ACC112 (cell line): Measurements from ENCODE around the gene PRAMEF18.
"Not testable (repeated sequence)": the region's sequence is repeated elsewhere in the genome, so short reads cannot be mapped to it uniquely, and the experiment has no call there.

ENCODE experiments used
- H2AFZ ChIP-seq: fragments of 200-600 bp; sonication (generic); one replicate; pipeline ENCODE4 v1.6.0; 2017; ENCODE audit warnings: antibody characterized with exemption, low read length; ENCODE audit not compliant: unreplicated experiment
- H3K27ac ChIP-seq: fragments of 200-600 bp; sonication (generic); 2 replicates; pipeline ENCODE4 v1.5.1; 2014; ENCODE audit warnings: low read depth, mild to moderate bottlenecking, antibody characterized with exemption, low read length, moderate library complexity
- H3K27me3 ChIP-seq: fragments of 200-600 bp; sonication (generic); 2 replicates; pipeline ENCODE4 v1.6.1; 2014; ENCODE audit warnings: mild to moderate bottlenecking, antibody characterized with exemption, low read length, moderate library complexity, mixed read lengths; ENCODE audit not compliant: insufficient read depth
- H3K36me3 ChIP-seq: fragments of 200-600 bp; sonication (generic); 2 replicates; pipeline ENCODE4 v1.6.1; 2016; ENCODE audit warnings: mild to moderate bottlenecking, antibody characterized with exemption, low read length, moderate library complexity, mixed read lengths; ENCODE audit not compliant: insufficient read depth
- H3K4me1 ChIP-seq: fragments of 200-600 bp; sonication (generic); one replicate; pipeline ENCODE4 v1.6.1; 2016; ENCODE audit warnings: low read length, mixed read lengths; ENCODE audit not compliant: insufficient read depth, unreplicated experiment, control insufficient read depth
- H3K4me3 ChIP-seq: fragments of 200-600 bp; sonication (generic); 2 replicates; pipeline ENCODE4 v1.5.1; 2014; ENCODE audit warnings: mild to moderate bottlenecking, low read depth, low read length
- H3K79me2 ChIP-seq: fragments of 200-600 bp; sonication (generic); one replicate; pipeline ENCODE4 v1.6.0; 2016; ENCODE audit warnings: low read length; ENCODE audit not compliant: control insufficient read depth, unreplicated experiment, insufficient read depth

The PRAMEF18 gene, protein sequence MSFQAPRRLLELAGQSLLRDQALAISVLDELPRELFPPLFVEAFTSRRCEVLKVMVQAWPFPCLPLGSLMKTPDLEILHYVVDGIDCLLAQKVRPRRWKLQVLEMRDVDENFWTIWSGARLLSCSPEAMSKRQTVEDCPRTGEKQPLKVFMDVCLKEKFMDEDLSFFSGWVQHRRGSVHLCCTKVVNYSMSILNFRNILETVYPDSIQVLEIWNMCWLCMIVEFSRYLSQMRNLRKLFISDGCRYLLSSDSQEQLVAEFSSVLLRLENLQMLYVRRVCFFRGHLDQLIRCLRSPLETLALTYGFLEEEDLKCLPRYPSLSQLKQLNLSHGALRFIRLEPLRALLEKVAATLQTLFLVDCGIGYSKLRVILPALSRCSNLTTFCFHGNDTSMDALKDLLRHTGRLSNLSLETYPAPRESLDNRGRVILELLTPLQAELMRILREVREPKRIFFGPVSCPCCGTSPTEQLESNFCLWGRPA

DNA sequence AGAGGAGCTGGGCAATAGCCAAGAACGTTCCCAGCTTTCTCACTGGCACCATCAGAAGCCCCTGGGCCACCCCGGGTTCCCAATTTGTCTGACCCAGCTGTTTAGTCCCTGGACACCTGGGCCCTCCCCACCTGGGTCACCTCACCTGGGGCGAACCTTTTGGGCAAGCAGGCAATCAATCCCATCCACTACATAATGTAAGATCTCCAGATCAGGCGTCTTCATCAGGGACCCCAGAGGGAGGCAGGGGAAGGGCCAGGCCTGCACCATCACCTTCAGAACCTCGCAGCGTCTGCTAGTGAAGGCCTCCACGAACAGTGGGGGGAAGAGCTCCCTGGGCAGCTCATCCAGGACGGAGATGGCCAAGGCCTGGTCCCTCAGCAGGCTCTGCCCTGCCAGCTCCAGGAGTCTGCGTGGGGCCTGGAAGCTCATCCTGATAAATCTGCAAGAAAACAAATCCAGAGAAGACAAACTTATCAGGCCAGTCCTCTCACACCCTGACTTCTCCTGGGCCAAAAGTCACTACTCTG lies at the start of gene PRAMEF18:
TSS of gene PRAMEF18 (minus strand) at position 480 of the 530 bp plus-strand sequence. CDS start at position 432, 48 bp downstream.
- not testable (repeated sequence) for H3K36me3 ChIP-seq, H2AFZ ChIP-seq, H3K27ac ChIP-seq, H3K4me3 ChIP-seq, H3K79me2 ChIP-seq, H3K27me3 ChIP-seq, H3K4me1 ChIP-seq

DNA sequence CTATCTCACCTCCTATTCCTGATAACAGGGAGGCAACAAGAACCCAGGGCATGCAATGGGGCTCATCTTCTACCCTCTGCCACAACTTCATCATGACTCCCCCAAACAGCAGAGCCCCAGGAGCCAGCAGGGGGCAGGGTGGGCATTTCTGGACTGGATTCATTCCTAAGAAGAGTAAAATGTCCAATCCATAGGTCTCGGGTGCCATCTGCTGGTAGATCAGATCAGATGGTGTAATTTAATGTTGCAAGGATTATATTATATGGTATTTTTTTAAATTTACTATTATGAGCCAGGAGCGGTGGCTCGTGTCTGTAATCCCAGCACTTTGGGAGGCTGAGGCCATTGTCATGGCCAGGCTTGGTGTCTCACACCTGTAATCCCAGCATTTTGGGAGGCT lies 39.2 kb upstream of the PRAMEF18 start:
- H3K4me1 ChIP-seq, H3K27me3 ChIP-seq, H3K79me2 ChIP-seq, H3K36me3 ChIP-seq, H3K4me3 ChIP-seq, H3K27ac ChIP-seq, H2AFZ ChIP-seq: not testable (repeated sequence)

DNA sequence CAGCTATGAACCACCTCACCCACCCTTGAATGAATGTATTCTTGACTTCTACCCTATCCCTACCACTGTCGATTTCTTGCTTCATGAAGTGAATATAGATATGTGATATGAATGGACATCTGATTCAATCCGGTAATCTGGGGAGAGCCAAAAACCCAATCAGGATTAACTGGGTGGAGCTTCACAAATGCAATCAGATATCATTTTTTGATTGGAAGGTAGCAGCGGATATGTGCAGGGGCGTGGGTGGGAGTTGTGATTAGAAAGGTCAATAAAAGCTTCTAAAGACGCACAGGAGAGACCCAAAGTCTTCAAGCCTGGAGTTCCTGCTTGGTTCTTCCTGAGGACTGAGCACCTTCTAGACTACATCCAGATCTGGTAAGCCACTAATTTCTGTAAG lies 27.9 kb upstream of the PRAMEF18 start, which contains the start of gene PRAMEF5:
TSS of gene PRAMEF5 (plus strand) at position 301 of the 400 bp plus-strand sequence. CDS start 5,071 bp downstream, outside the sequence.
- not testable (repeated sequence) for H3K27ac ChIP-seq, H2AFZ ChIP-seq, H3K79me2 ChIP-seq, H3K36me3 ChIP-seq, H3K4me3 ChIP-seq, H3K27me3 ChIP-seq, H3K4me1 ChIP-seq

DNA sequence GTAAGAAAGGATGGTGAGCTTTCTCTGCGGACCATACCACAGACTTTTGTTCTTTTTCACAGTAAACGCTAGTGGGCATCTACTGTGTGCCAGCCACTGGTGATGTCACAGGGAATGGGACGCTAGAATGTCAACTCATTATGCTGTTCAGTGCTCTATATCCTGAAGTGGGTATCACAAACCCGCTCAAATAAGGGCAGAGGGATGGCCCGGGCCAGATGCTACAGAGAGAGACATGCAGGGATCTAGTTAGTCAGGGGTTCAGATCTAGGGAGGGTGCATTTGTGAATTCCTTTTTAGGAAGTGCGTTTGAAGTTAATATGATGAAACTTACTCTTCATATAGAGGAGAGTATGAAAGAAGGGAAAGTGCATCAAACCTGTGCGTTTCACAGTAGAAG lies 21.2 kb upstream of the PRAMEF18 start:
- not testable (repeated sequence) for H3K27ac ChIP-seq

DNA sequence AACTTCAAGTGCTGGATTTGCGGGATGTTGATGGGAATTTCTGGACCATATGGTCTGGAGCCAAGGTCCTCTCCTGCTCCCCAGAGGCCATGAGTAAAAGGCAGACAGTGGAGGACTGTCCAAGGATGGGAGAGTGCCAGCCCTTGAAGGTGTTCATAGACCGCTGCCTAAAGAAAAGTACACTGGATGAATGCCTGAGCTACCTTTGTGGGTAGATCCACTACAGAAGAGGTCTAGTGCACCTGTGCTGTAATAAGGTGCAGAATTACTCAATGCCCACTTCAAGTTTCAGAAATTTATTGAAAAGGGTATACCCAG lies 20.6 kb upstream of the PRAMEF18 start:
- H3K79me2 ChIP-seq, H2AFZ ChIP-seq, H3K36me3 ChIP-seq, H3K27me3 ChIP-seq, H3K4me3 ChIP-seq, H3K4me1 ChIP-seq, H3K27ac ChIP-seq: not testable (repeated sequence)

More for the DNA sequence above, 21.2 kb upstream of the PRAMEF18 start:
- not testable (repeated sequence) for H3K36me3 ChIP-seq, H3K4me3 ChIP-seq, H3K4me1 ChIP-seq, H3K27me3 ChIP-seq, H2AFZ ChIP-seq, H3K79me2 ChIP-seq

DNA sequence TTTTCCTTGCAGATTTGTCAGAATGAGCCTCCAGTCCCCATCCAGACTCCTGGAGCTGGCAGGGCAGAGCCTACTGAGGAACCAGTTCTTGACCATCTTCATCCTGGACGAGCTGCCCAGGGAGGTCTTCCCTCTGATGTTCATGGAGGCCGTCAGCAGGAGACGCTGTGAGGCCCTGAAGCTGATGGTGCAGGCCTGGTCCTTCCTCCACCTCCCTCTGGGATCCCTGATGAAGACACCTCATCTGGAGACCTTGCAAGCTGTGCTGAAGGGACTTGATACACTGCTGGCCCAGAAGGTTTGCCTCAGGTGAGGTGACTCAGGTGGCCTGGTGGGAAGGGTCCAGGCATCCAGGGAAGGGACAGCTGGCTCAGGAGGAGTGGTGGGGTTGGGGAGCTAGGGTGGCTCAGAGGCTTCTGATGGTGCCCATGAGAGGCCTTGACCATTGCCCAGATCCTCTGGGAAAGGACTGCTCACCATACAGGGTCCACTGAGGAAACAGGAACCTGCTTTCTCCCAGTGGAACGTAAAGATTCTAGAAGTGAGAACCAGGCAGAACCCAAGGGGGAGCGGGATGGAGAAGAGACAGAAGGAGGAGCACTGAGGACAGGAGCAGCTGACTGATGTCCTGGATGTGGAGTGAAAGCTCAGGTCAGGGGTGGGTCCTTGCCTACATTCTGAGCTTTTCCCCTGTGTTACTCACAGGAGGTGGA lies 20.0 kb upstream of the PRAMEF18 start:
- not testable (repeated sequence) for H2AFZ ChIP-seq, H3K36me3 ChIP-seq, H3K27ac ChIP-seq, H3K79me2 ChIP-seq, H3K4me1 ChIP-seq, H3K4me3 ChIP-seq, H3K27me3 ChIP-seq

DNA sequence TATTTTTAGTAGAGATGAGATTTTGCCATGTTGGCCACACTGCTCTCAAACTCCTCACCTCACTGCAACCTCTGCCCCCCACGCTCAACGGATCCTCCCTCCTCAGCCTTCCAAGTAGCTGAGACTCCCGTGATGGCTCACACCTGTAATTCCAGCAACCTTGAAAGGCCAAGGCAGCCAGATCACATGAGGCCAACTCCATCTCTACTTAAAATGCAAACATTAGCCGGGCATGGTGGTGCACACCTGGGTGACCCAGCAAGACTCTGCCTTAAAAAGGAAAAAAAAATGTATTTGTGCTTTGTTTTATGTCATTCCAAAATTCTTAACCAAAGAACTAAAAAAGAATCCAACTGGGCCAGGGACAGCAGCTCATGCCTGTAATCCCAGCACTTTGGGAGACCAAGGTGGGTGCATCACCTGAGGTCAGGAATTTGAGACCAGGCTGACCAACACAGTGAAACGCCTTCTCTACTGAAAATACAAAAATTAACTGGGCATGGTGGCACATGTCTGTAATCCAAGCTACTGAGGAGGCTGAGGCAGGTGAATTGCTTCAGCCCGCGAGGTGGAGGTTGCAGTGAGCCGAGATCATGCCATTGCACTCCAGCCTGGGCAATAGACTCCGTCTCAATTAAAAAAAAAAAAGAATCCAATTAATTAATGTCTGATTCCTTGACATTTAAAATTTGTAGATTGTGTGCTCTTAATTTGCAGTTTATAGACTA lies 17.7 kb upstream of the PRAMEF18 start:
- not testable (repeated sequence) for H3K4me3 ChIP-seq, H3K79me2 ChIP-seq, H3K4me1 ChIP-seq, H3K27me3 ChIP-seq, H3K27ac ChIP-seq, H2AFZ ChIP-seq, H3K36me3 ChIP-seq

DNA sequence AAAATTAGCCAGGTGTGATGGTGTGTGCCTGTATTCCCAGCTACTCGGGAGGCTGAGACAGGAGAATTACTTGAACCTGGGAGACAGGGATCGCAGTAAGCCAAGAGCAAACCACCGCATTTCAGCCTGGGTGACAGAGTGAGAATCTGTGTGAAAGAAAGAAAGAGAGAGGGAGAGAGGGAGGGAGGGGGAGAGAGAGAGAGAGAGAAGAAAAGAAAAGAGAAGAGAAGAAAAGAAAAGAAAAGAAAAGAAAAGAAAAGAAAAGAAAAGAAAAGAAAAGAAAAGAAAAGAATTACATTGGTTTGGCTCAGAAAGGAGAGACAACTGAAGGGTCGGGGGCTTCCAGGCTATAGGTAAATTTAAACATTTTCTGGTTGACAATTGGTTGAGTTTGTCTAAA lies 13.7 kb upstream of the PRAMEF18 start:
- H3K79me2 ChIP-seq, H3K4me3 ChIP-seq, H3K4me1 ChIP-seq, H3K36me3 ChIP-seq, H3K27ac ChIP-seq, H3K27me3 ChIP-seq, H2AFZ ChIP-seq: not testable (repeated sequence)

DNA sequence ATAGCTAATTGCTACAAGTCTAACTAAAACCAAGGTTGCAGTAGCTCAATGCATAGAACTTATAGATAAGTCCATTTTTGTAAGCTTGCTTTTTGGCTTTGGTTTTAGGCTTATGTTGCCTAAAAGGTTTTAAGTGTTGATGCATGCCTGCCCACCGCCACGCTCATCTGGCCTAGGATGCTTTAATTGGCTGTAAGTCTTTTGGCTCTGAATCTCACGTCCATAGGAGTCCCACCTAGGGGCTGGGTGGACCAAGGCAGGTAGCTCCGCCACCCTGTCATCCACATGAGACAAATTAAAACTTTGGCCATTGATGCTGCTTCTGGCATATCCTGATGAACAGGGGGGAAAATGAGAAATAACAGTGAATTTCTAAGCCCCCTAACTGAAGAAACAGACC lies 11.6 kb upstream of the PRAMEF18 start:
- not testable (repeated sequence) for H3K4me1 ChIP-seq, H2AFZ ChIP-seq, H3K4me3 ChIP-seq, H3K27ac ChIP-seq, H3K79me2 ChIP-seq, H3K36me3 ChIP-seq, H3K27me3 ChIP-seq

DNA sequence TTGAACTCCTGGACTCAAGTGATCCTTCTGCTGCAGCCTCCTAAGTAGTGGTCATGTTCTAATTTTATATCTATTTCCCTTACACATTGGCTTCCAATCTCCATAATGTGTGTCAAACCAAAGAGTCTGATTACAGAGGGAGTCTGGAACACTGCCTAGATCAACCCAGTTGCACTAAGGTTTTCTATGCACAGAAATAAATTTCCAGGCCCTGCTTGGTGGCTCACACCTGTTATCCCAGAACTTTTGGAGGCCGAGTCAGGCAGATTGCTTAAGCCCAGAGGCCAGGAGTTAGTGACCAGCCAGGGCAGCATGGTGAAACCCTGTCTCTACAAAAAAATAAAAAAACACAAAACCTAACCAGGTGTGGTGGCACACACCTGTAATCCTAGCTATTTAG lies 8.1 kb upstream of the PRAMEF18 start:
- H3K79me2 ChIP-seq, H3K4me3 ChIP-seq, H3K27ac ChIP-seq: not testable (repeated sequence)

More for the DNA sequence above, 8.1 kb upstream of the PRAMEF18 start:
- not testable (repeated sequence) for H3K36me3 ChIP-seq, H3K4me1 ChIP-seq, H3K27me3 ChIP-seq, H2AFZ ChIP-seq
